IPS-18a (cell line): ENCODE data around the gene KCTD19.

ENCODE experiments used
- H3K27ac ChIP-seq: one replicate; pipeline ENCODE4 v1.5.1; 2013; ENCODE audit warnings: low read length
- H3K27me3 ChIP-seq: one replicate; pipeline ENCODE4 v1.6.1; 2013; ENCODE audit warnings: mild to moderate bottlenecking, low read length; ENCODE audit not compliant: control insufficient read depth, insufficient read depth
- H3K36me3 ChIP-seq: one replicate; pipeline ENCODE4 v1.6.1; 2013; ENCODE audit warnings: low read depth, low read length; ENCODE audit not compliant: control insufficient read depth
- H3K4me1 ChIP-seq: one replicate; pipeline ENCODE4 v1.6.1; 2013; ENCODE audit warnings: low read depth, low read length; ENCODE audit not compliant: control insufficient read depth
- H3K4me3 ChIP-seq: one replicate; pipeline ENCODE4 v1.5.1; 2013; ENCODE audit warnings: low read length
- H3K9ac ChIP-seq: one replicate; pipeline ENCODE4 v1.6.1; 2013; ENCODE audit warnings: mild to moderate bottlenecking, low read length, moderate library complexity
- H3K9me3 ChIP-seq: one replicate; pipeline ENCODE4 v1.6.1; 2013; ENCODE audit warnings: low read depth, low read length; ENCODE audit not compliant: control insufficient read depth

Gene KCTD19

GRCh38 chr16:67281536-67282446 lies 44.8 kb downstream of the KCTD19 start:
- Histone ChIP-seq H3K9ac (no peak overlapping the region), H3K4me3 (no peak overlapping the region), H3K9me3 (no peaks in the 10 kb centered on the region), H3K27ac (no peak overlapping the region), H3K27me3 (peaks cover 14% of the 10 kb centered on the region), H3K36me3 (no peaks in the 10 kb centered on the region), H3K4me1 (no peaks in the 10 kb centered on the region)

DNA sequence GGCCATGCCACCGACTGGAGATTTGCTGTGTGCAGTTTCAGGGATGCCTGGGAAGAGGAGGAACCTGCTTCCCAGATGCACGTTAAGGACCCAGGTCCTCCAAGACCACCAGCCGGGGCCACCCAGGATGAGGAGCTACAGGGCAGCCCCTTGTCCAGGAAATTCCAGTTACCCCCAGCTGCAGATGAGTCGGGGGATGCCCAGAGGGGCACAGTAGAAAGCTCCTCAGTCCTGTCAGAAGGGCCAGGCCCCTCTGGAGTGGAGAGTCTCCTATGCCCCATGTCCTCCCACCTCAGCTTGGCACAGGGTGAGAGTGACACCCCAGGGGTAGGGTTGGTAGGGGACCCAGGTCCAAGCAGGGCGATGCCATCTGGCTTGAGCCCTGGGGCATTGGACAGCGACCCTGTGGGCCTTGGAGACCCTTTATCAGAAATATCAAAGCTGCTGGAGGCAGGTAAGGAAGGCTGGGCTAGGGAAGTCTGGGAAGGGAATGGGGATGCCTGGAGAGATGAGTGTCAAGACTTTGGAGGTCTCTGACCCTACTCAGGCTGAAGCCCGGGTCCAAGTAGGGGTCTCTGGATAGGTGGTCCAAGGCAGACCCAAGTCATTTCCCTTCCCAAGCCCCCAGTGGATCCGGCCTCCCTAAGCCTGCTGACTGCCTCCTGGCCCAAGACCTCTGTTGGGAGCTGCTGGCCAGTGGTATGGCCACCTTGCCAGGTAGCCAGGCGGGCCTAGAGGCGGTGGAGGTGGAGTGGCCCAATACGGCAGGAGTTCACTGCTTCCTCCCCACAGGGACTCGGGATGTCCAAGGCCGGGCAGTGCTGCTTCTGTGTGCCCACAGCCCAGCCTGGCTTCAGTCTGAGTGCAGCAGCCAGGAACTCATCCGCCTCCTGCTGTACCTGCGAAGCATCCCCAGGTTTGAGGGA lies 46.2 kb downstream of the KCTD19 start:
- H3K27ac ChIP-seq, result no peak overlapping the region
- no peaks in the 10 kb centered on the region for H3K4me1 ChIP-seq
- H3K36me3 ChIP-seq, result no peaks in the 10 kb centered on the region
- no peaks in the 10 kb centered on the region for H3K9me3 ChIP-seq
- H3K4me3 ChIP-seq, result no peak overlapping the region
- H3K27me3 ChIP-seq, result peaks cover 14% of the 10 kb centered on the region
- H3K9ac ChIP-seq, result no peak overlapping the region

- H3K27ac ChIP-seq, result no peak within 1 kb of the TSS
- H3K9ac ChIP-seq, result no peak within 1 kb of the TSS
- H3K36me3 ChIP-seq, result no peaks in the 10 kb centered on the region
- no peaks in the 10 kb centered on the region for H3K4me1 ChIP-seq
- H3K4me3 ChIP-seq, result peak within 1 kb of the TSS; percentile 58
- no peaks in the 10 kb centered on the region for H3K9me3 ChIP-seq
- H3K27me3 ChIP-seq, result peaks cover 14% of the 10 kb centered on the region
Observed at GRCh38 chr16:67279296-67280089, 47.0 kb downstream of the KCTD19 start, which contains the start of gene PLEKHG4. PLEKHG4 (plus strand) TSS chr16:67279532; CDS start chr16:67280045, 513 bp downstream.

- Histone ChIP-seq H3K4me1 (no peaks in the 10 kb centered on the region), H3K27ac (no peak overlapping the region), H3K9ac (no peak overlapping the region)
Observed at GRCh38 chr16:67278773-67279295, 47.7 kb downstream of the KCTD19 start.

GRCh38 chr16:67277999-67278772 lies 48.4 kb downstream of the KCTD19 start:
- Histone ChIP-seq H3K4me1 (no peaks in the 10 kb centered on the region), H3K9me3 (no peaks in the 10 kb centered on the region), H3K27ac (no peak overlapping the region), H3K27me3 (peaks cover 14% of the 10 kb centered on the region), H3K36me3 (no peaks in the 10 kb centered on the region), H3K4me3 (peak overlapping the region; percentile 58), H3K9ac (no peak overlapping the region)

More at GRCh38 chr16:67278773-67279295, 47.7 kb downstream of the KCTD19 start:
- peaks cover 14% of the 10 kb centered on the region for H3K27me3 ChIP-seq
- H3K36me3 ChIP-seq, result no peaks in the 10 kb centered on the region
- H3K4me3 ChIP-seq, result peak overlapping the region; percentile 58
- no peaks in the 10 kb centered on the region for H3K9me3 ChIP-seq

DNA sequence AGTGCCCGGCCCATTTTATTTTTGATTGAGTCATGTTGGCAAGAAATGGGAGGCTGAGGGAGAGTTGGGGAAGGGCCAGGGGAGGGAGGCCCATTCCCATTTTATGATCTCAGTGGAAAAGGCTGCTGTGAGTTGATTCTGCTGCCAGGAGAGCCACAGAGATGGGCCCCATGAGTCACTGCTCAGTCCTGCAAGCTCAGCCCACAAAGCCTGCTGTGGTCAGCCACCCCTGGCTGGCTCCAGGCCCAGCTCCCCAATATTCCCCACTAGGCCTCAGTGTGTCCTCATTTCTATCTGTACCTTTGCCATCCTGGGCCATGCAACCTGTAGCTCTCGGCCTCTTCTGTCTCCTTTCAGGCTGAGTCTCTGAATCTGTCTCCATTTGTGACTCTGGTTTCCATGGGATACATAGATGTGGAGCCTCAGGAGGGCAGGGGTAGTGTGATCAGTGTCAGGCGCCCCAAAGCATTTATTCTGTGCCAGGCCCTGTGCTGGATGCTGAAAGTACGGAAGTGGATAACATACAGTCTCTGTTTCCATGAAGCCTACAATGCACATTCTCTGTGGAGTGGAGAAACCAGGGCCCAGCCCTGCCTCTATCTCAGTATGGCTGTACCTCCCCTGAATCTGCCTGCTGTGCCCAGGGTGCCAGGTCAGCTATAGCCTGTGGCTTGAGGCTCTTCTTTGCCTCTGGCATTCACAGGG lies 49.1 kb downstream of the KCTD19 start:
- no peaks in the 10 kb centered on the region for H3K36me3 ChIP-seq
- no peak overlapping the region for H3K9ac ChIP-seq
- H3K4me1 ChIP-seq, result no peaks in the 10 kb centered on the region
- H3K4me3 ChIP-seq, result no peak overlapping the region
- H3K9me3 ChIP-seq, result no peaks in the 10 kb centered on the region
- no peak overlapping the region for H3K27ac ChIP-seq
- H3K27me3 ChIP-seq, result peaks cover 14% of the 10 kb centered on the region

DNA sequence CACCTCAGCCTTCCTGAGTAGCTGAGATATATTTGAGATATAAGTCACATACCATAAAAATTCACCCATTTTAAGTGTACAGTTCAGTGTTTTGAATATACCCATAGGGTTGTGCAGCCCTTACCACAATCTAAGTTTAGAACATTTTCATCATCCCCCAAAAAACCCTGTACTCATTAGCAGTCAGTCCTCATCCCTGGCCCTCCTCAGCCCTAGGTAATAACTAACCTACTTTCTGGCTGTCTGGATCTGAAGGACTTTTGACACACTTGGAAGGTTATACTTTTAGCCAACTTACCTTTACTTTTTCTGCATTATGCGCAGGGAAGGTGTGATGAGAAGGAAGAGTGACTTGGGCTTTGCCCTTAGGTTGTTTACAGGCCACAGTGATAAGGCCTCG lies 51.2 kb downstream of the KCTD19 start:
- H3K4me3 ChIP-seq, result no peak overlapping the region
- H3K9ac ChIP-seq, result no peak overlapping the region
- no peaks in the 10 kb centered on the region for H3K36me3 ChIP-seq

GRCh38 chr16:67271446-67271845 lies 55.1 kb downstream of the KCTD19 start:
- Histone ChIP-seq H3K9me3 (no peaks in the 10 kb centered on the region), H3K27me3 (no peaks in the 10 kb centered on the region), H3K27ac (no peak overlapping the region), H3K4me1 (no peaks in the 10 kb centered on the region), H3K36me3 (no peaks in the 10 kb centered on the region), H3K4me3 (no peak overlapping the region), H3K9ac (no peak overlapping the region)

More for the DNA sequence above, 51.2 kb downstream of the KCTD19 start:
- Histone ChIP-seq H3K27ac (no peak overlapping the region), H3K9me3 (no peaks in the 10 kb centered on the region), H3K27me3 (peaks cover 14% of the 10 kb centered on the region), H3K4me1 (no peaks in the 10 kb centered on the region)

GRCh38 chr16:67270931-67271338 lies 55.6 kb downstream of the KCTD19 start:
- Histone ChIP-seq H3K36me3 (no peaks in the 10 kb centered on the region), H3K27ac (no peak overlapping the region), H3K27me3 (no peaks in the 10 kb centered on the region), H3K4me1 (no peaks in the 10 kb centered on the region), H3K4me3 (no peak overlapping the region), H3K9ac (no peak overlapping the region), H3K9me3 (no peaks in the 10 kb centered on the region)

GRCh38 chr16:67269766-67270165 lies 56.8 kb downstream of the KCTD19 start:
- Histone ChIP-seq H3K4me3 (no peak overlapping the region), H3K27ac (no peak overlapping the region), H3K27me3 (no peaks in the 10 kb centered on the region), H3K4me1 (no peaks in the 10 kb centered on the region), H3K9ac (no peak overlapping the region), H3K9me3 (no peaks in the 10 kb centered on the region), H3K36me3 (no peaks in the 10 kb centered on the region)
